Tibial artery (tissue), 4 donors: Measurements from ENCODE around the gene DLG4.
A peak's percentile ranks its signal among the peaks of the same experiment; 100 is the strongest.

Experiments
- DNase-seq, 2 donors: peaks; one replicate each; pipeline ENCODE4 v3.0.0-alpha.2; 2019
- H3K27ac ChIP-seq, 2 donors: fragments of 200-600 bp; sonication (generic) in 1 of 2; 1 replicate in 1 of 2; 2 replicates in 1 of 2; pipeline ENCODE4 v1.5.1; 2018 to 2019; ENCODE audit warnings: mild to moderate bottlenecking in 1 of 2
- H3K27me3 ChIP-seq, 2 donors: fragments of 200-600 bp; sonication (generic) in 1 of 2; one replicate each; pipeline versions ENCODE4 v1.5.1 to v1.6.0; 2016 to 2019
- H3K36me3 ChIP-seq, 3 donors: fragments of 200-600 bp; sonication (generic) in 2 of 3; one replicate each; pipeline ENCODE4 v1.5.1; 2016 to 2019; ENCODE audit warnings: mild to moderate bottlenecking in 2 of 3
- H3K4me1 ChIP-seq, 4 donors: fragments of 200-600 bp; sonication (generic) in 2 of 4; 1 replicate in 3 of 4; 2 replicates in 1 of 4; pipeline ENCODE4 v1.5.1; 2016 to 2019
- H3K4me3 ChIP-seq, 2 donors: fragments of 200-600 bp; sonication (generic) in 1 of 2; 1 replicate in 1 of 2; 2 replicates in 1 of 2; pipeline ENCODE4 v1.5.1; 2018 to 2019; ENCODE audit warnings: mild to moderate bottlenecking in 2 of 2
- H3K9me3 ChIP-seq, 3 donors: fragments of 200-600 bp; sonication (generic) in 1 of 3; one replicate each; pipeline ENCODE4 v1.5.1; 2016 to 2019
- intact Hi-C: fragments of 100-400 bp; cut with DNase I; formaldehyde crosslinking; loops from one replicate; pipeline ENCODE4 v1.15.0; 2023; ENCODE audit warnings: low total_unique reads
- TF ChIP-seq, protein P1 (sequence below), 2 experiments: fragments of 200-600 bp in 1 of 2; fragments of 450-650 bp in 1 of 2; IDR thresholded peaks; one replicate each; pipeline ENCODE4 v1.5.1; 2017 to 2019; ENCODE audit warnings: antibody characterized with exemption in 2 of 2, mild to moderate bottlenecking in 1 of 2, moderate library complexity in 1 of 2

Gene DLG4

DNA sequence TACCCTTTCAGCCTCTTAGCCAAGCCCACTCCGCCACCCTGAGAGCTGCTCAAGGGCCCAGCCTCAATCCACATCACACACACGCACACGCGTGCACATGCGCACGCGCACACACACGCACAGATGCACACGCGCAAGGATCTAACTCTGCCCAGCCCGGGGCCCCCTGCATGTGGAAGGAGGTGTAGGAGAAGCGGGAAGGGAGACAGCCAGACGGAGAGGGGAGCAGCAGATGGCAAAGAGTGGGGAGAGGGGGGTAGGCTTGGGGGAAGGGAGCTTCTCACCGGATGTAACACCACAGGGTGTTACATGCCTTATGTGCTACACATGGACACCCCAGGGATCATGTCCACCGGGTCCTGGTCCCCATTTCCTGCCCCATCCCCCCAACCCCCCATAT, 15.3 kb downstream of the DLG4 start:
- Histone ChIP-seq H3K27me3 (peaks cover 0 to 22% of the 10 kb centered on the region in 2 donors), H3K36me3 (peaks cover 0 to 24% (median 22%) of the 10 kb centered on the region in 3 donors), H3K9me3 (no peaks in the 10 kb centered on the region), H3K4me1 (peaks cover 0 to 18% (median 8%) of the 10 kb centered on the region in 4 donors), H3K27ac (peak overlapping the region; percentile 56 to 58), H3K4me3 (peak overlapping the region; percentile 53 to 54)
- DNase-seq, result no peak
- intact Hi-C loops, result no loop called here
- TF ChIP-seq, protein P1, sequence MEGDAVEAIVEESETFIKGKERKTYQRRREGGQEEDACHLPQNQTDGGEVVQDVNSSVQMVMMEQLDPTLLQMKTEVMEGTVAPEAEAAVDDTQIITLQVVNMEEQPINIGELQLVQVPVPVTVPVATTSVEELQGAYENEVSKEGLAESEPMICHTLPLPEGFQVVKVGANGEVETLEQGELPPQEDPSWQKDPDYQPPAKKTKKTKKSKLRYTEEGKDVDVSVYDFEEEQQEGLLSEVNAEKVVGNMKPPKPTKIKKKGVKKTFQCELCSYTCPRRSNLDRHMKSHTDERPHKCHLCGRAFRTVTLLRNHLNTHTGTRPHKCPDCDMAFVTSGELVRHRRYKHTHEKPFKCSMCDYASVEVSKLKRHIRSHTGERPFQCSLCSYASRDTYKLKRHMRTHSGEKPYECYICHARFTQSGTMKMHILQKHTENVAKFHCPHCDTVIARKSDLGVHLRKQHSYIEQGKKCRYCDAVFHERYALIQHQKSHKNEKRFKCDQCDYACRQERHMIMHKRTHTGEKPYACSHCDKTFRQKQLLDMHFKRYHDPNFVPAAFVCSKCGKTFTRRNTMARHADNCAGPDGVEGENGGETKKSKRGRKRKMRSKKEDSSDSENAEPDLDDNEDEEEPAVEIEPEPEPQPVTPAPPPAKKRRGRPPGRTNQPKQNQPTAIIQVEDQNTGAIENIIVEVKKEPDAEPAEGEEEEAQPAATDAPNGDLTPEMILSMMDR (IDR thresholded peaks at IDR 0.05), result no peak

DNA sequence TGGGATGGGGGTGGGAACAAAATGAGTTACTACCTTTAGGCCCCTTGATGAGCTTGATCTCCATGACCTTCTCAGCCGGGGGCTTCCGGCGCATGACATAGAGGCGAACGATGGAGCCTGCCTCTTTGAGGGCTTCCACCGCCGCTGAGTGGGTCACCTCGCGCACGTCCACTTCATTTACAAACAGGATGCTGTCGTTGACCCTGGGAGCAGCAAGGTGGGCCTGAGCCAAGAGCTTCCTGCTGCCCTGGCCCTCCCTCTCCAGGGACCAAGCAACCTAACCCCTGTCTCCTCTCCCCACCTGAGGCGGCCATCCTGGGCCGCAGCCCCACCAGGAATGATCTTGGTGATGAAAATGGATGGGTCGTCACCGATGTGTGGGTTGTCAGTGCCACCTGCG, 16.2 kb downstream of the DLG4 start:
- H3K27me3 ChIP-seq, result peaks cover 0 to 13% of the 10 kb centered on the region in 2 donors
- H3K36me3 ChIP-seq, result peaks cover 0 to 24% (median 22%) of the 10 kb centered on the region in 3 donors
- intact Hi-C loops, result no loop called here
- TF ChIP-seq, protein P1 (IDR thresholded peaks at IDR 0.05), result no peak
- no peak overlapping the region for H3K27ac ChIP-seq
- H3K9me3 ChIP-seq, result no peaks in the 10 kb centered on the region
- H3K4me1 ChIP-seq, result peaks cover 0 to 18% (median 8%) of the 10 kb centered on the region in 4 donors
- H3K4me3 ChIP-seq, result no peak overlapping the region
- DNase-seq, result no peak

DNA sequence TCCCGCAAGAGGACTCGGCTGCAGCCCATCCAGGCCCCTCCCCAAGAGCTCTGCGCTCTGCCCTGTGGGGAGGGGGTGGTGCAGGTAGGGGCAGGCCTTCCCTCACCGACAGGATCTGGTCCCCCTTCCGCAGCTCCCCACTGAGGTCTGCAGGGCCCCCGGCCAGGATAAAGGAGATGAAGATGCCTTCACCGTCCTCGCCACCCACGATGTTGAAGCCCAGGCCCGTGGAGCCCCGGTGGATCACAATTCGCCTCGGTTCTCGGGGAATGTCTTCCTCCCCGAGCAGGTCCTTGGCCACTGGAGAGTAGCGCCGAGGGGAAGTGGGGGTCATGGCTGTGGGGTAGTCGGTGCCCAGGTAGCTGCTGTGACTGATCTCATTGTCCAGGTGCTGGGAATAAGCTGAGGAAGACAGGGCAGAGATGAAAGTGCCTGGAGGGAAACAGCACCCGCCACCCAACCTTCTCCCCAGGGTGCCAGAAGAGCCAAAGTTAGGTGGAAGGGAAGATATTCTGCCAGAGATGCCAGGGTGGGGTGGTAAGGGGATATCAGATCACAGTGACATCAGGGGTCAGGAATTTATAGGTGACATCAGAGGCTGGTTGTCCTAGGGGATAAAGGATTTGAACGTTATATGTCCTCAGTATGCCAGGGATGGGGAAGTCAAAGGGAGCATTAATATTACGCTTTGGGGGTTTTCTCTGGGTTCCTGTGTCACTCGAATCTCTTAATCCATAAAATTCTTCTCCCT, 22.8 kb downstream of the DLG4 start:
- no peaks in the 10 kb centered on the region for H3K9me3 ChIP-seq
- intact Hi-C loops, result no loop called here
- H3K36me3 ChIP-seq, result peaks cover 0 to 49% (median 37%) of the 10 kb centered on the region in 3 donors
- H3K27me3 ChIP-seq, result no peaks in the 10 kb centered on the region
- H3K4me3 ChIP-seq, result no peak overlapping the region
- no peaks in the 10 kb centered on the region for H3K4me1 ChIP-seq
- TF ChIP-seq, protein P1 (IDR thresholded peaks at IDR 0.05), result no peak
- DNase-seq, result no peak
- no peak overlapping the region for H3K27ac ChIP-seq

DNA sequence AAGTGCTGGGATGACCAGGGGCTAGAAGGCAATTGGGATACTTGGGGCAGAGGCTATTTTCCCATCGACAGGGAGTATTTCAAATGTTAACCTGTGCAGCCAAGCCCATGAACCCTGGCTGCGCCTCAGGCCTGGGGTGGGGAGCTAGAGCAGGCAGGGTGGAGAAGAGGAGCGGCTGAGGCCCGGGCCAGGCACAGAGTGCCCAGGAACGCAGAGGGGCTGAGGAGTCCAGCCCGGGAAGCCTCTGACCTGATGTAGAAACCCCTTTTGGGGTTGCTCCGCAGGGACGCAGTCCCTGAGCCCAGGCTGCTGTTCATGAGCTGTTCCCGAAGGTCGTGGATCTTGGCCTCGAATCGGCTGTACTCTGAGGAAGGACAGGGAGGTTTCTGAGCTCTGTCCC, 23.7 kb downstream of the DLG4 start:
- intact Hi-C loops, result no loop called here
- Histone ChIP-seq H3K4me1 (no peaks in the 10 kb centered on the region), H3K27me3 (no peaks in the 10 kb centered on the region), H3K27ac (no peak overlapping the region), H3K4me3 (no peak overlapping the region), H3K9me3 (no peaks in the 10 kb centered on the region), H3K36me3 (peaks cover 0 to 45% (median 33%) of the 10 kb centered on the region in 3 donors)
- no peak for DNase-seq
- TF ChIP-seq, protein P1 (IDR thresholded peaks at IDR 0.05), result no peak

DNA sequence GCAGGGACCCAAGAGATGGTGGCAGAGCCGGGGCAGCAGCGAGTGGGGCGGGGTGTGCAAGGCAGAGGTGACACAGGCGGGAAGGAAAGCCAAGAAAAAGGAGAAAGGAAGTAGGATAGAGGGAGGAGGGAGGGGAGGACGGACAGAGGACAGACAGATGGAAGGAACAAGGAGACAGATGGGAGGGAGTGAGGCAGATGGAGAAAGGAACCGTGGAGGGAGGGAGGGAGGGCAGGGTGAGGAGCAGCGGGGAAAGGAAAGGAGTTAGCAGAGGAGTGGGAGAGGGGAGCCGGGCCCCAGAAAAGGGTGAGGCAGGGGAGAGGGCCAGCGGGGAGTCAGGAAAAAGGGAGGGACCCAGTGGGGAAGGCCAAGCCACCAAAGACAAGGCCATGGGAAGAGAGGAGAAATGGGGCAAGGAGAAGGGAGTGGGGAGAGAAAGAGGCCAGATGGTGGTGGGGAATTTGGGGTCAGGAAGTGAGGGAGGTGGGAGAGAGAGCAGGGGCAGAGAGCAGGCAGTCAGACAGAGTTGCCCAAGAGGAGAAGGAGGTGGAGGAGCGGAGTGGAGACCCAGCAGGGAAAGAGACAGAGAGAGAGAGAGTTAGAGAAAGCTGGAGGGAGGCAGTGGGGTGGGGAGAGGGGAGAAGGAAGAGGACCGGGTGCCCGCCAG, 27.2 kb downstream of the DLG4 start:
- H3K27me3 ChIP-seq, result no peaks in the 10 kb centered on the region
- peaks cover 0 to 54% (median 28%) of the 10 kb centered on the region in 3 donors for H3K36me3 ChIP-seq
- no peaks in the 10 kb centered on the region for H3K9me3 ChIP-seq
- TF ChIP-seq, protein P1 (IDR thresholded peaks at IDR 0.05), result no peak
- intact Hi-C loops, result no loop called here
- no peaks in the 10 kb centered on the region for H3K4me1 ChIP-seq
- DNase-seq, result no peak
- no peak overlapping the region for H3K4me3 ChIP-seq
- H3K27ac ChIP-seq, result no peak overlapping the region
